GM19351 (cell line): ENCODE data around the gene GRK3.
"Not testable (repeated sequence)": the region's sequence is repeated elsewhere in the genome, so short reads cannot be mapped to it uniquely, and the experiment has no call there.

Source experiments
- ATAC-seq: cut with Tn5 transposase; IDR thresholded peaks from one replicate; pipeline ENCODE4 v1.9.1; 2021; ENCODE audit warnings: mild to moderate bottlenecking, moderate library complexity; ENCODE audit not compliant: unreplicated experiment

The GRK3 gene

DNA sequence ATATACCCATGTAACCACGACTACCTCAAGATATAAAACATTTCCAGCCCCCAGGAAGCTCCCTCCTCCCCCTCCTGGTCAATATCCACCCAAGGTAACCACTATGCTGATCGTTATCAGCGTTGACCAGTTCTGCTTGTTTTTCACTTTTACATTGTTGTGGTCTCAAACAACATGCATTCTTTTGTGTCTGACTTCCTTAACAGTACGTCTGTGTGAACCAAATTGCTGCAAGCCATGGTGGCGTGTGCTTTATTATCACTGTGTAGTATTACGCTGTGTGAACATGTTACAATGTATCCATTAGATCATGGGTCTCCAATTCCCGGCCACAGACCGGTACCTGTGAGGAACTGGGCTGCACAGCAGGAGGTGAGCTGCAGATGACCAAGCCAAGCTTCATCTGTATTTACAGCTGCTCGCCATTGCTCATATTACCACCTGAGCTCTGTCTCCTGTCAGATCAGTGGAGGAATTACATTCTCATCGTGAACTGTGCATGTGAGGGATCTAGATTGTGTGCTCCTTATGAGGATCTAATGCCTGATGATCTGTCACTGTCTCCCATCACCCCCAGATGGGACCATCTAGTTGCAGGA is 15.5 kb upstream of the GRK3 start:
- no peak for ATAC-seq

DNA sequence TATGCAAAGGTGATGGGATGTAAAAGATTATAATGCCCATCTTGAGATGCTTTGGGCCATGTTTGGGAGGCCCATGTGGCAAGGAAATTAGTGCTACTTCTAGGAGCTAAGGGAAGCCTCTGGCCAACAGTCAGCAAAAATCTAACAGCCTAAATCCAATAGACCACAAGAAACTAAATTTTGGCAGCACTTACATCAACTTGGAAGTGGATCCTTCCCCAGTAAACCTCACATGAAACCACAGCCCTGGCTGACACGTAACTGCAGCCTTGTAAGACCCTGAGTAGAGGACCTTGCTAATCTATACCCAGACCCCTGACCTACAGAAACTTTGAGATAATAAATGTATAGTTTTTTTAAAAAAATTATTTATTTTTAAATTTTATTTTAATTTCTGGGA is 13.1 kb upstream of the GRK3 start:
- ATAC-seq, result no peak

DNA sequence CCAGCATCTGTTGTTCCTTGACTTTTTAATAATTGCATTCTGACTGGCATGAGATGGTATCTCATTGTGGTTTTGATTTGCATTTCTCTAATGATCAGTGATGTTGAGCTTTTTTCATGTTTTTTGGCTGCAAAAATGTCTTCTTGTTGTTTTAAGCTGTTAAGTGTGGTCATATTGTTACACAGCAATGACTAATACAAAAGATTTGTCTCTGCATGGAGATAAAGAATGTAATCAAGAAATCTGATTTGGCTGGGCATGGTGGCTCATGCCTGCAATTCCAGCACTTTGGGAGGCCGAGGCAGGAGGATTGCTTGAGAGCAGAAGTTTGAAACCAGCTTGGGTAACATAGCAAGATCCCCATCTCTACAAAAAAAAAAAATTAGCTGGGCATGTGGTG is 12.1 kb upstream of the GRK3 start:
- ATAC-seq, result not testable (repeated sequence)

DNA sequence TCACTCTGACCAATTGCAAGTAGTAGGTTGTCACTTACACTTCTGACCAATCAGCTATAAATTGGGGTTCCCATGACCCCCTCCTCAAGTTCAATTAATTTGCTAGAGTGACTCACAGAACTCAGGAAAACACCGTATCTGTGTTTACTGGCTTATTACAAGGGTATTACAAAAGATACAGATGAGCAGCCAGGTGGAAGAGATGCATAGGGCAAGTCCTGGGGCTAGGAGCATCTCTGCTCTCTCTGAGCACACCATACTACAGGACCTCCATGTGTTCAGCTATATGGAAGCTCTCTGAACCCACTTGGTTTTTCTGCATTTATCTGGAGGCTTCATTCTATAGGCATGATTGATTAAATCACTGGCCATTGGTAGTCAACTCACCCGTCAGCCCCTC is 11.3 kb upstream of the GRK3 start:
- ATAC-seq, result no peak

DNA sequence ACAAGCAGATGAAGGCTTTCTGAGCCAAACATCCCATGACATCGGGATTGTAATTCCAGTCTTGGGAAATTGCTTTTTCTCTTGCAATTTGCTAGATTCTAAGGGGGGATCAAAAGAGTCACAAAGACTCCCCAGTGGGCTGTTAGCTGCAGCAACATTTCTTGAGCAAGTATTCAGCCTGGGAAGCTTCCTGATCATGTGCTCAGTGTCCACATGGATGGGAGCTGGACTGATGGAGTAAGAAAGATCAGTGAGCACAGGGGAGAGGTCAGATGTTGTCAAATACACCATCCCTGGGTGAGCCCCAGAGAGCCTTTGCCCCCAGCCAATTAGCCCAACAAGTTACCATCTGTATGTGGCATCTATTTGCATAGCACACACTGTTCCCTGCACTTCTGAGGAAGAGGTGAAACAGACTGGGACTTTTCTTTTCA is 10.2 kb upstream of the GRK3 start:
- no peak for ATAC-seq

DNA sequence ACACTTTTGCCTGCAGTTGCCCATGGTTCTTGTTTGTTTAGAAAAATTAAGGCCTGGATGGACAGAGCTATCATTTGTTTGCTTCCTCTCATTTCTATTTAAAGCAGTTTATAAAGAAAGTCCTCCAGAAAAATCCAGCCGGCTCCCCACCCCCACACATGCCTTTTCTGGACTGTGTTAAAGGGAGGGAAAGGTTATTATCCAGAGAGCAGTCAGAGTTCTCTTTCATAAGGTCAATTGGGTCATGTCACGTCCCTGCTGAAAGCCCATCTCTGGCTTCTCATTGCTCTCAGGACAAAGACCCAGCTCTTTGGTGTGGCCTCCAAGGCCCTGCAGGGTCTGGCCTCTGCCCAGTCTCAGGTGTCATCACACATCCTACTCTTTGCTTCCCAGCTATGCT is 9.8 kb upstream of the GRK3 start:
- ATAC-seq, result no peak

DNA sequence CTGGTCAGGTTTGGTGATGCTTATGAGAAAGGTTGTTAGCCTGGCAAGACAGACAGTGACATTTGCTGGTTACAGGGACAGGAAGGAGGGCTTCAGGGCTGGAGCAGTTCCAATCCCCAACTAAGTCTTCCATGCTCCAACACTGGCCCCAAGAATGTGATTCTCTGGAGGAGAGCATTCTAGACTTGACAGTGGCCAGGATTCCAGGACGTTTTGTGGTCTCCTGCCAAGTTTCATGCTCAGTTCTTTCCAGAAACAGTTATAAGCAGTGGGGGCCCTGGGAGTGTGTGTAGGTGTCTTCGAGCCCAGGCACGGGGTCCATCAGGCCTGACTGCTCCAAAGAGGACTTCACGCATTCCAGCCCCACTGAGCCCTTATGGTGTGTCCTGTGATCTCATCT is 8.9 kb upstream of the GRK3 start:
- ATAC-seq, result no peak

DNA sequence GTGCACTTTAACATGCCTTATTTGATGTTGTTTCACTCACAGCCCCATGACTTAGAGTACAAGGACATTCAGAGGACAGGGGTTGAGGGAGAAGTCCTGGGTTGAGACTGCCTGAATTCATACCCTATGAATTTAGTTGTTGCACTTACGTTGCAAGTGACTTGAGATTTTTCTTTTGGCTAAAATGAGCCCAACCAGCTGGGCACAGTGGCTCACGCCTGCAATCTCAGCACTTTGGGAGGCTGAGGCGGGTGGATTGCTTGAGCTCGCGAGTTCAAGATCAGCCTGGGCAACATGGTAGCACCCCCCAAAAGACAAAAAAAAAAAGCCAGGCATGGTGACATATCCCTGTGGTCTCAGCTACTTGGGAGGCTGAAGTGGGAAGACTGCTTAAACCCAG is 7.3 kb upstream of the GRK3 start:
- no peak for ATAC-seq

DNA sequence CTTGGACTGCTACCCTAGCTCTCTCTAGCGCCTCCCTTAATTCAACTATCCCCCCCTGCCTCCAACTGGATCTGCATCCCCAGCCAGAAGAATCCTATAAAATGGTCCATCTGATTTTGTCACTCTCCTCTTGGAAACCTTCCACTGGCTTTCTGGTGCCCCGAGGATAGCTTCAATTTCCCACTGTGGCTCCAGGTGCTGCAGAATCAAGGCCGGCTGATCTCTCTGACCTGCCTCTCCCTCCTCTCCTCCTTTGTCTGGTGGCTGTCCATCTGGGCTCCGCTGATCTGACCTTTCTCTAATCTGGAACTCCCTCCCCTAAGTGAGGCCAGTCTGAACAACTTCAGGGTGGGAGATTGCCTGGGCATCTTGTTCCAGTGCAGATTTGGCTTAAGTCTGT is 6.1 kb upstream of the GRK3 start:
- ATAC-seq, result no peak

DNA sequence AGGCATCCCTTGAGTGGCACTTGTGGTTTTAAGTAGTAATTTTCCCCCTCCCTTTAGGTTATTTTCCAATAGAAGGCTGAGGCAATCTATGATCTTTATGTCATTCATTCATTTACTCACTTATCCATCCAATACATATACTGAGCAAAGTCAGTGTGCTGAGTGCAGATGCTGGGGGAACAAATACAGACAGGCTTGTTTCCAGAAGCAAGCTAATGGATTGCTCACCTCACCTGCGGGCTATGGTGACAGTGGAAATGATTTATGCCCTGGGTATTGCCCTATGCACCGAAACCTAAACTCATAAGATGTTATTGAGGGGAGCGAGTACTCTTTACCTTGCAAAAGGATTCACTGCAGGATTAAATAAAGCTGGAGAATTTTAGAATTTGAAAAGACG is 4.6 kb upstream of the GRK3 start:
- not testable (repeated sequence) for ATAC-seq

DNA sequence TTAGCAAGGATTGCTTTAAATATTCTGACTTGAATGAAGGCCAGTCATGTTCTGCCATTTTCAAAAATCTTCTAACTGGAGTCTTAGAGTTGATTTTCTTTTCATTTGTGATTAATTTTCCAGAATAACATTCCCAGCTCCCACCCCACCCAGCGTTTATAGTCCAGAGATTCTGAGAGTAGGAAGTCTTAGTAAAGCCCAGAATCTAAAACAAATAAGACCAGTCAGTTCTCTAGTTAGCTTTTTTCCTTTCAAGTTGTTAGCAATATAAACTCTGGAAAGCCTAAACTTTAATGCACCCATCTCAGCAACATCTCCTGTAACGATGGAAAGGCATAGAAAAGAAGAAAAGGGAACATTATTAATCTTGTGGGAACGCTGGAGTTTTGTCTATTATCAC is 3.3 kb upstream of the GRK3 start:
- ATAC-seq, result not testable (repeated sequence)

DNA sequence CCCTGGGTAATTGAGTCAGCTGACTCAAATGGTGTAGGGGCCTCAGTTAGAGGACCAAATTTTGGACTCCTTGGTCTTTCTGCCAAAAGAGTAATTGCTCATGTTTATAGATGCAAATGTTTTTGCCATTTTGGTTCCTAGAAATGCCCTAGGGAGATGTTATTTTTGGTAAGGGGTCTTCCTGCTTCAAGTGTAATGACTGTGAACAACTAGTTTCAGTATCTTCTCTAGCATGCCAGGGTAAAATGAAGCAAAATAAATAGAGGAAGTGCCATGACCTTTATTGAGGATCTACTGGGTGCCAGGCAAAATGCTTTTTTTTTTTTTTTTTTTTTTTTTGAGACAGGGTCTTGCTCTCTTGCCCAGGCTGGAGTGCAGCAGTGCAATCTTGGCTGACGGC is 2.5 kb upstream of the GRK3 start:
- not testable (repeated sequence) for ATAC-seq

DNA sequence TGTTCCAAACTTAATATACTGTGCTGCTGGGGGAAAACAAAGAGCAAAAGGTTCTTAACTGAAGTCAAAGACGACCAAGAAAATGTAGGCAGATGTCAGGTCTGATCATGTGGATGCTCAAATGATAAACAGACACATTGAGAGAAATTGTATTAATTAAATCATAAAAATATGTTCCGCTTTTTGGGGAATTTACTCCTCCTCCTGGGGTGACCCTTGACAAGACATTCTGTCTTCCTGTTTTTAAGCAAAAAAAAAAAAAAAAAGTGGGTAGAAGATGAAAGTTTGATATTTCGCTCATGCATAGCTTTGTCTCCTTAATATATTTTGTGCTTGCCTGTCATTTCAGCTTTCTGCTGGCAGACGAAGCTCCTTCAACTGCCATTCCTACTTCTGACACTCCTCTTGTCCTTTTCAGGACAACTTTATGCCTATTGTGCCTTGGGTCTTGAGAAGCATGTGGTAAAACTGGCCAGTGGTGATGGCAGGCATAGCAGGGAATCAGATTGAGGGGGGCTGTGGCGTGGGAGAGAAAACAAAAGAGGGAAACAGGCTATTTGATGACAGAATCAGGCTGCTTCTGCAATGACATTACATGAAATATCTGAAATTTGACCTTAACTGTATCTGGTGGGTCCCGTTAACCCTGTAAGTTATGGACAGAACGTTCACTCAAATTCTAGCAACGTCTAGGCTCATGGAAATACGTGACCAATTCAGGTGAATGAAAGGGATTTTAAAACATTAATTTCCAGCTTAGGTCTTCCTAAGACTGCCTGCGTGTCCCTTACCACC is 1.3 kb upstream of the GRK3 start:
- not testable (repeated sequence) for ATAC-seq

DNA sequence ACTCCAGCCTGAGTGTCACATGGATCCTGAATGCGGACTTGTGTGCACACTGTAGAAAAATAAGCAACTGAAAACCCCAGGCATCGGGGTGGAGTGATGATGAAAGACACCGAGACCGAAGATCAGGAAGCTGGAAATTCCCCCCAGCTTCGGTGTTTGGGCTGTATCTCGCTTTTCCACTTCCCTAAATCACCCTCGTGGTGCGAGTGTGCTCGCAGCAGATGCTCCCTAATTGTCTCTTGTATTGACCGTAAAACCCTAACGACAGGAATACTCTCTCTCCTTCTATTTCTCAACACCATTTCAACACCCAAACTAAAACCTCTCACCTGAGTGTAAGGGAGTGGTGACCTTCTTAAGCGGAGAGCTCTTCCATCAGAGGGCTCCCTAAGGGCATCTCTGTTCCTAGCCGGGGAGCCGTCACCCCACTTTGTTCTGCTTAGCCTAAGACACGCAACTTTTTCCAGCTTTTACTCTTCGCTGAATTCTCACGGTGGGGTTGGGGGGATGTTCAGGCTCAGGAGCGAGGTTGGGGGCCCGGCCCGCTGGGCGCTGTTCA is 635 bp upstream of the GRK3 start:
- ATAC-seq, result no peak

DNA sequence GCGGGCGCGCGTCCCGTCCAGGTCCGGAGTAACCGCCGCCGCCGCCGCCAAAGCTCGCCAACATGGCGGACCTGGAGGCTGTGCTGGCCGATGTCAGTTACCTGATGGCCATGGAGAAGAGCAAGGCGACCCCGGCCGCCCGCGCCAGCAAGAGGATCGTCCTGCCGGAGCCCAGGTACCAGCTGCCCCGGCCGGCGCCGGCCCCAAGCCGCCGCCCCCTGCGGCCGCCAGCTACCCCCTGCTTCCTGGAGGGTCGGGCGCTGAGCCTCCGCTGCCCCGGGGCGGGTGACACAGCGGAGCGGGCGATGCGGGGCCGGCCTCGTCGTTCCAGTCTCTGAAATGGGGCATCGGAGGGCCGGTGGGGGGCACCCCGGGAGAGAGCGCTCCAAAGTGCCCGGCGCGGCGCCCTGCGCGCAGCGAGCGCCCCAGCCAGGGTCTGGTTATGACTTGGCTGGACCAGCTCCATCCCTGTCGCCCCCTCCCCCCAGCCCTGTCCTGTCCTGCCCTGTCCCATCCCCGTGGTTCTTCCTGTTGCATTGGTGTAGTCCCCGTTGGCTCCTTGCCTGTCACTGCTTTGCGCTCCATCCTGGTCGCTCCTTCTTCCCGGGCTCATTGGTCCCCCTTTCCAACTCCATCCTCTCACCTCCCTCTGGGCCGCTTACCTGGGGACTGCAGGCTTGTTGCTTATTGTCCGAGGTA is 653 bp downstream of the GRK3 start:
- no peak for ATAC-seq

DNA sequence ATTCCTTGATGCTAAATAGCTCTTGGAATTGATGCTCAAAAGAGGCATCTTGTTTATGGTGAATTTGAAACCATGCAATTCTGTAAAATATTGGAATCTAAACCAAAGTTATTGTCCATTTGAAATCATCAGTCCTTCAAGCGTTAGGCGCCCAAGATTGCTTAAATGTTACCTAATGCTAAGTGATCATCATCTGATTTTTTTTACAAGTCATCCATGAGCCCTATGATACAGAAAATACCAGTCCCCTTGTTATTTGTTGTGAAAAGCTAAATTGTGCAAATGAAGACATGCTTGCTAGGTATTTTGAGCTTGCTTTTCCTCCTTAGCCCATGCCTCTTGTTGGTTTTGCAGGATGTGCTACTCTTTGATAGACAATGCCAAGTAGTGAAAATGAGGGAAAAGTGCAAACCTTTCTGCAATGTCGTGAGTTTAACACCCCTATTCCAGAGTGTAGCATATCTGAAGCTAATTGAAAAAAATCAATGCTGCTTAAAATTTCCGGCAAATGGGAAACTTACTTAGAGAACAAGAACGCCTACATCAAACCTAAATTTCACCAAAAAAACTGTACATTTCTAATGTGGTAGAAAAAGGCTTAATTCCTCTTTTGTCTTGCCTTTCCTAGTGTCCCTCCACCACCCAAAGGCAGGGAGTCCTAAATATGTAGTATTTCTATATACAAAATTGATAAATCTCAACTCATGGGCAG is 1.9 kb downstream of the GRK3 start:
- ATAC-seq, result no peak

DNA sequence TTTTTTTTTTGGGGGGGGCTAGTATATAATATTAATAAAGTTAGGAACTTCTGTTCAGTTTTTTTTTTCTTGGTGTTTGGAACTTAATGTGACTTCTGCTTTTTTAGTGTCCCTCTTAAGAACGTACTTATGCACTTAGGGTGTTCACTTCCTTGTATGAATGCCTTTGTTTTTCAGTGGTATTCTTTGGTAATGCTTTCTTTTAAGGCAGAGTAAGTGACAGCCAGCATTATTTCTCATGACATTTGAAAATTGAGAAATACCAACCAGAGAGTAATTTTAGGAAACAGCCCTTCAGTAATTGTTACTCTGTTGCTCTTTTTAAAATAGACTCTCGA is 2.4 kb downstream of the GRK3 start:
- ATAC-seq, result no peak

DNA sequence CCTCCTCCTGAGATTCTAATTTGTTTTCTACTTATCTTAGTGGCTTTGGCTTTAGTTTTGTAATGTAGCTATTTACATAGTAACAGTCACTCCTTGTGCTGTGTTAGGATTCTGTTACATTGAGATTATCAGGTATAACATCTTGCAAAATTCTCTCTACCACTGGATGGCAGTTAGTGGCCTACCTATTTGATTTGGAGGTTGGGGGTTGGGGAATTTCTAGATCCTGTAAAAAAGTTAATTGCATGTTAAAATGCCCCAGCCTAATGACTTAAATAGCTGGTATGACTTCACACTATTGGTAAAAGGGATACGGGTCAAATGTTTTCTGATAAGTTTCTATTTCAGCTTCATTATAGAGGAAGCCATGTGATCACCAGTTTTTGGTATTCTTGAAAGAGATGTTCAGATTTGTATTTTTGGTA is 2.8 kb downstream of the GRK3 start:
- no peak for ATAC-seq

DNA sequence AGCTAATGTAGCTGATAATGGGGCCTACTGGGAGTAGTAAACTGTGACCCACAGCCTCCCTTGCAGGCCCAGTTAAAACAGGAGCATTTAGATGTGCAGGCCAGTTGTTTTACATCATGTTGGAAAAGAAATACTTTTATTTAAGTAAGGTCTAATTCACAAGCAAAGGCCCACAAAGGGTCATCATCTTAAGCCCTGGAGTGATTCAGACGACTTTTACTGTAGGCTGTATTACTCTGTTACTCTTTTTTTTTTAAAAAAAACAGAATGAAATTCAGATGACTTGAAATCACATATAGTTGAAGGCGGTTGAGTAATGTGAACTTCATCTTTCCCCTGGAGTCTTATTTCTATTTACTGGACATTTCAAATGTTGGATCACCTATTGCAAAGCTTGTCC is 3.6 kb downstream of the GRK3 start:
- ATAC-seq, result not testable (repeated sequence)

DNA sequence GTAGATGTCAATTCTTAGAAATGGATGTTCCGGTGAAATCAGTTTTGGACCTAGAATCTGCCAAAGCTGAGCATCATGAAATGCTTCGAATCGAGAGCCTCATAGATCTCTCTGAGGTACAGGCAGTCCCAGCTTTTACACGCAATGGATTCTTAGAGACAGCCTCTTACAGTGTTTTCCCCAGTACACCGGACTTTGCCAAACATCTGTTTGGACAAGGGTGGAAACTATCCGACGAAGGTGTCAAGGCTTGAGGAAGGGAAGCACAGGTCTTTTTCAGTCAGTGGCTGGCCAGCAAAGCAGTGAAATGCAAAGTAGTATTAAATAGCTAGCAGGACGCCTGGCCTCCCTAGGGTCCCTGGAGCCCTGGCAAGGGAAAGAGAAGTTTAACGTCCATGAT is 4.9 kb downstream of the GRK3 start:
- no peak for ATAC-seq

DNA sequence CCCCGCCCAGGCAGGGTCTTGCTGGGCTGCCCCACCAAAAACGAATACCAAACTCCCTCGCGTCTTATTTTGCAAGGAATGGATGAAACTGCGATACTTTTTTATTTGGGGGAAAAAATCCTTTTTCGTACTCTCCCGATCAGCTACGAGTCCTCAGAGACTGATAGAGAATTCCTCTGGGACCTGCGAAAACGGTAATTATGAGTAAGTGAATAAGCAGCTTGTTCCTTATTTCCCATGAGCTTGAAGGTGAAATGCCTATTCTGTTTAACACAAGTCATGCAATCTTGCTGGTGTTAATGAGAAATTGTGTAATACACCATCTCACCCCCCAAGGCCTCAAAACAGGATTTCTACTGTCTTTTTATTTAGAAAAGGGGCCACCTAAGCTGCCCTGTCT is 5.5 kb downstream of the GRK3 start:
- no peak for ATAC-seq
